NOMO-1 treated with DMSO at 0.1 percent for 48 hours (cell line): Measurements from ENCODE around the gene RNU7-1.

ENCODE experiments used
- DNase-seq: peaks from one replicate; lab custom pipeline; 2025; ENCODE audit not compliant: unreplicated experiment; lab: John Stamatoyannopoulos, UW

RNU7-1 gene

DNA sequence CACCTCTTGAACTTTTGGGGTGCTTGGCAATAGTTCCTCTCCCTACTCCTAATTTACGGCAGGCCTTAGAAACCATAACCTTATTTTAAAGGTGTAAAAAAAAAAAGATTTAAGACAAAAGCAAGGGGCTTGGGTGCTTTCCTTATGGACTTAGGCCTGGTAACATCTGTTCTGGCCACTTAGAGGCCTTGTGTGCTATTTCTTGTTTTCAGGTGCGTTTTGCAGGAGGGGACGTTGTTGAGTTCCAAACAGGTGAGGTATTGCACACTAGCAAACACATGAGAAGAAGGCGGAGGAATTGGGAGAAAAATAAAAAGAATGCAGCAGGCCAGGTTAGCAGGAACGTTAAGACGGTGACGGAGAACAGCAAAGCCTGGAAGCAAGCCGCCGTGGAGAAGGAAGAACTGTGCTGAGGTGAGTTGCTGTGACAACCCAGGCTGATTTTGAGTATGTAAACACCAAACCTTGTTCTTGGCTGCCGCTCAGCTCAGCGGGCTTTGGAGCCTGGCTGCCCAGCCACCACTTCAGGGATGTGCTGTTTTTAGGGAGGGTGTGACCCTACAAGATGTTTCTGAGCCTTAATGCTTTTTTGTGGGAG is 44.4 kb downstream of the RNU7-1 start:
- no peak for DNase-seq
